Measurements from ENCODE around the gene NUP98.
"Not testable (repeated sequence)": the region's sequence is repeated elsewhere in the genome, so short reads cannot be mapped to it uniquely, and the experiment has no call there.

Gene NUP98

DNA sequence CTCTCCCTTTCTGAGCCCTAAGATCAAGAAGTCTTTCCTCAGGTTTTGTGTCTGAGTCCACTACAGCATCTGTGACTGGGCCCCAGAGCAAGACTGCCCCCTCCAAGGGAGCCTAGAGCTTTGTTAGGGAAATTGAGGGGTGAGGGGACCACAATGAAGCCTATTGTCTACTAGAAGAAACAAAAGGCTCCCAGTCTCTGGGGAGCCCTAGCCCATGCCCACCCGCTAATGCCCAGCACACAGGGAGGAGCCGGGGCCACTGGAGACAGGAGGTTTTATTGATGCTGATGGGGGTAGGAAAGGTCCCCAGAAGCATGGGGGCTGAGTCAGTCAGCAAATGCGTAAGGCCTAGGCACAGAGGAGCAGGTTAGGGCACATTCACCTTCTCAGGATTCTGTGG, 29.4 kb upstream of the NUP98 start:
- DNase-seq (ENCODE audit: low read depth), result no peak

DNA sequence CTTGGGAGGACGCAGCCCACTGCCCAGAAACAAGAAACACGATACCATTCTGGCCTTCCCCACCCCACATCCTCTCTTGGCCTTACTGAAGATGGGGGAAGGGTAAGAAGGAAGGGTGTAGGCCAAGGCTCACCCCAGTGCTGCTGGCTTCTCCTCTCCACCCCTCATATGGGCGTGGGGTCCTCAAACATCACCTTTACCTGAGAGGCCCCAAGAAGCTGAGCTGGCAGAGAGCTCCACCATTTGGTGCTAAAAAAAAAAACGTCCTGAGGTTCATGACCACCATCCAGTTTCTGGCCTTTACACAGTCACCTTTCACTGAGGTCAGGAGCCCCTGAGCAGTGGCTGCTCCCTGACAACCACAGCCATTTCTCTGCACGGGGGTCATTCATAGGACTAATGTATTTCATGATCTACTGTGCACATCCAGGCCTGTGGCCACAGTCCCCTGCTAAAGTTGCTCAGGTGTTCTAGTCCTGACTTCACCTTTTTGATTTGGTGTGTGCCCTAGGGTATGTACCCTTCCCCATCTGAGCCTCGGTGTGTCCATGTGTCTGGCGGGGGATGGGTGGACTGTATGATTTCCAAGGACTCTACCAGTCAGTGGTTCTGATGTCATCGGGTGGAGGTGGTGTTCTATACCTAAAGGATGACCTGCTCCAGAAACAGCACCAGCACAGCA, 28.3 kb upstream of the NUP98 start:
- DNase-seq (ENCODE audit: low read depth), result no peak

- peak; percentile 54 for DNase-seq (ENCODE audit: low read depth)
Measured at GRCh38 chr11:3824714-3825472, 27.5 kb upstream of the NUP98 start.

- DNase-seq (ENCODE audit: low read depth), result no peak
Measured at GRCh38 chr11:3823762-3824506, 26.6 kb upstream of the NUP98 start.

- DNase-seq (ENCODE audit: low read depth), result no peak
Measured at GRCh38 chr11:3823303-3823702, 25.9 kb upstream of the NUP98 start.

DNA sequence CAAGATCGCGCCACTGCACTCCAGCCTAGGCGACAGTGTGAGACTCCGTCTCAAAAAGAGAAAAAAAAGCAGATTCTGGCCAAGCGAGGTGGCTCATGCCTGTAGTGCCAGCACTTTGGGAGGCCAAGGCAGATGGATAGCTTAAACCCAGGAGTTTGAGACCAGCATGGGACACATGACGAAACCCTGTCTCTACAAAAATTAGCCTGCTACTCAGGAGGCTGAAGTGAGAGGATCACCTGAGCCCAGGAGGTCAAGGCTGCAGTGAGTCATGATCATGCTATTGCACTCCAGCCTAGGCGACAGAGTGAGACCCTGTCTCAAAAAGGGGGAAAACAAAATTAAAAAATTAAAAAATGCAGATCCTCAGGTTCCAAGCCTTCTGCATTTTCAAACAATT, 25.0 kb upstream of the NUP98 start:
- no peak for DNase-seq (ENCODE audit: low read depth)

GRCh38 chr11:3820971-3821370, 23.6 kb upstream of the NUP98 start:
- DNase-seq (ENCODE audit: low read depth), result no peak

DNA sequence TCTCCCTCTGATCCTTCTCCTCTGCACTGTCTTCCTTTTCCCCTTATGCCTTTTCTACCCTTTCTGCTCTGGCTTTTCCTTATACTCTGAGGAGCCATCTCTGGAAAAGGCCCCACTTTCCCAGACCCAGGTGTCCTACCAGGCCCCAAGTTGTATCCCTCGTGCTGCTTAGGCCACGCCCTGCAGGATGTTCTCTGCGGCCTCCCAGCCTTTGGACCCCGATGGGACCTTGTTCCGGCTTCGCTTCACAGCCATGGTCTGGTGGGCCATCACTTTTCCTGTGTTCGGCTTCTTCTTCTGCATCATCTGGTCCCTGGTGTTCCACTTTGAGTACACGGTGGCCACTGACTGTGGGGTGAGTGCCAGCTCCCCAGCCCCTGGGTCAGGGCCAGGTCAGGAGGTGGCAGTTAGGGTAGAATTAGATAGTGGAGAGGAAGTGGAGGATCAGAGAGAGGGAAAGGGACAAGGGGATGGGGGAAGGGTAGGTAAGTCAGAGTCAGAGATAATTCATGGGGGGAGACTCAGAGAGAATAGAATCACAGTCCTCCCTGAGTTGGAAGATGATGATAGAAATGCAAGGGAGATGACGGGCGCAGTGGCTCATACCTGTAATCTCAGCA, 19.9 kb upstream of the NUP98 start:
- no peak for DNase-seq (ENCODE audit: low read depth)

- no peak for DNase-seq (ENCODE audit: low read depth)
Measured at GRCh38 chr11:3816673-3817072, 19.3 kb upstream of the NUP98 start.

GRCh38 chr11:3815845-3816244, 18.5 kb upstream of the NUP98 start:
- no peak for DNase-seq (ENCODE audit: low read depth)

DNA sequence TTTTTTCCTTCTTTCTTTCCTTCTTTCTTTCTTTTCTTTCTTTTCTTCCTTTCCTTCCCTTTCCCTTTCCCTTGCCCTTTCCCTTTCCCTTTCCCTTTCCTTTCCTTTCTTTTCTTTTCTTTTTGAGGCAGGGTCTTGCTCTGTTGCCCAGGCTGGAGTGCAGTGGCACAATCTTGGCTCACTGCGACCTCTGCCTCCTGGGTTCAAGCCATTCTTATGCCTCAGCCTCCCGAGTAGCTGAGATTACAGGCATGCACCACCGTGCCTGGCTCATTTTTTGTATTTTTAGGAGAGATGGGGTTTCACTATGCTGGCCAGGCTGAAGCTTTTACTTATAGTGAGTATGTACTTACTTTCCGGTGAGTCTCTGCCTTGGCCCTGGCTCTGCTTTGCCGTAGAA, 17.5 kb upstream of the NUP98 start:
- not testable (repeated sequence) for DNase-seq (ENCODE audit: low read depth)

DNA sequence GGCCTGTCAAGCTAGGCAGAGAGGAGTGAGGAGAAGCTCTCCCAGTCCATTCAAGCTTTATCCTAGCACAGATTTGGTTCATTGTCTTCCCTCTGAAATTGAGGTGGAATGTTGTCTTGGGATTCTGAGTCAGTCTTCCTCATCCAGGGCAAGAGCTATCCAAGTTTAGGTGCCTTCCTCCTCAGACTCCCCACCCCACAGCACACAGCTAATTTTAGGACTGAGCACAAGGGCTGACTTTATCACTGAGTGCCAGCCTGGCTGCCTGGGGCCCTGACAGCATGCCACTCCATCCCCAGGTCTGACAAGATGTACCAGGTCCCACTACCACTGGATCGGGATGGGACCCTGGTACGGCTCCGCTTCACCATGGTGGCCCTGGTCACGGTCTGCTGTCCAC, 13.6 kb upstream of the NUP98 start:
- DNase-seq (ENCODE audit: low read depth), result no peak

DNA sequence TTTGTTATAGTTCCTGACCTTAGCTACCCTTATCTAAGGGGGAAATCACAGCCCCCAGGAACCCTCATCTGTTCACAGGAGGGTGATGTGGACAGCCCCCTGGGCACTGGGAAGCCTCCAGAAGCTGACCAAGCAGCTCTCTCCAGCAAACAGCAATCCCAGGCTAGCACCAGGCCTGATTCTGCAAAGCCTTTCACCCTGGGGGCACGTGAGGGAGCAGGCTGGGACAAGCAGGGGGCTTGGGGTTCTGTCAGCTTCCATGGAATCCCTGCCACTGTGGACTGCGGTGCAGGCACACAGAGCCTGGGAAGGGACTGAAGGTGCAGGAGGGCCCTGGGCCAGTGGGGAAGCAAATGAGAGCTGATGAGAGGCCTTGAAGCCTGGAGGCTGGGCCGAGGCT, 13.1 kb upstream of the NUP98 start:
- no peak for DNase-seq (ENCODE audit: low read depth)

DNA sequence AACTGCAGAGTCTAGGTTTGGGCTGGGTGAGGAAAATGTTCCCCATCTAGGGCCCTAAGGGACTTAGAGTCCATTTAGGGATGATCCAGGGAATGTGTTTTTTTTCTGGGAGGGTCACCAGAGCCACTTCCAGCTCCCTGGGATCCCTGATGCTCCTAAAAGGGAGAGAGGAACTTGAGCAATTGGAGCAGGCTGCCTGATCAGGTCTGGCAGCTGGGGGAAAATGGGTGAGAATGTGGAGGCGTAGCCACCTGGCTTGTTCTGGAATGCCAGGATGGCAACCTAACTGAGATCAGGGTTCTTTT, 12.2 kb upstream of the NUP98 start:
- DNase-seq (ENCODE audit: low read depth), result no peak

DNA sequence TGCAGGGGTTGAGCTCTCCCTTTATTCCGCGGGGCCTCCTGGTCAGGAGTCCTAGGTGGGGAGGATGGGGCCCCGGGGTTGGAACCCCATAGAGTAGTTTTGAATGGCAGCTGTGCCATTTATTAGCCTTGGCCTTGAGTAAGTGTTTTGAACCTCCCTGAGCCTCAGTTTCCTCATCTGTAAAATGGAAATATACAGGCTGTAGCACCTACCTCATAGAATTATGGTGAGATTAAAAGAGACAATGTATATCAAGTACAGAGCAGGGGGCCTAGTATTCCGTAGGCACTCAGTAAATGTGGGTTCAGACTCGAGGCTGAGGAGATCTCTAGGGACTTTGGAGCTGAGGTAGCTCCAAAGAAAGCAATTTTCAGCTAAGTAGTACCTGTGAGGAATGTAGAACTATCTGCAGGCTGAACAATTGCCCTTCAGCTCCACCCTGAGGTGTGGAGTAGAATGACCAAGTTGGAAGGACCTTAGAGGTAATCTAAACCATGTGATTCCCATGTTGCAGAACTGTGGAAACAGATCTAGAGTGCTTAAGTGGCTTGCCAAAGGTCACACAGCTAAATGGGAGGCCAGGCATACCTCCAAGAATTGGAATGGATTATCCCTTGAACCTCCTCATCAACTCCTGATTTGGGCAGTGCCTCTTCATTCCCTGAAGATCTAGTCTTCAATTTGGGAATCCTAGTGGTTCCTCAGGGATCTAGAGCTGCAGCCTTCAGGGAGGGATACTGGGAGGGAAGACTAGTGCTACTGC, 11.7 kb upstream of the NUP98 start:
- DNase-seq (ENCODE audit: low read depth), result peak; percentile 26

GRCh38 chr11:3807909-3808860, 10.8 kb upstream of the NUP98 start, which contains the start of gene PGAP2:
TSS of gene PGAP2 (plus strand) at chr11:3808560. CDS start at chr11:3811260, 2,700 bp downstream.
- peak; percentile 38 for DNase-seq (ENCODE audit: low read depth)

GRCh38 chr11:3803726-3804495, 6.6 kb upstream of the NUP98 start:
- no peak for DNase-seq (ENCODE audit: low read depth)

DNA sequence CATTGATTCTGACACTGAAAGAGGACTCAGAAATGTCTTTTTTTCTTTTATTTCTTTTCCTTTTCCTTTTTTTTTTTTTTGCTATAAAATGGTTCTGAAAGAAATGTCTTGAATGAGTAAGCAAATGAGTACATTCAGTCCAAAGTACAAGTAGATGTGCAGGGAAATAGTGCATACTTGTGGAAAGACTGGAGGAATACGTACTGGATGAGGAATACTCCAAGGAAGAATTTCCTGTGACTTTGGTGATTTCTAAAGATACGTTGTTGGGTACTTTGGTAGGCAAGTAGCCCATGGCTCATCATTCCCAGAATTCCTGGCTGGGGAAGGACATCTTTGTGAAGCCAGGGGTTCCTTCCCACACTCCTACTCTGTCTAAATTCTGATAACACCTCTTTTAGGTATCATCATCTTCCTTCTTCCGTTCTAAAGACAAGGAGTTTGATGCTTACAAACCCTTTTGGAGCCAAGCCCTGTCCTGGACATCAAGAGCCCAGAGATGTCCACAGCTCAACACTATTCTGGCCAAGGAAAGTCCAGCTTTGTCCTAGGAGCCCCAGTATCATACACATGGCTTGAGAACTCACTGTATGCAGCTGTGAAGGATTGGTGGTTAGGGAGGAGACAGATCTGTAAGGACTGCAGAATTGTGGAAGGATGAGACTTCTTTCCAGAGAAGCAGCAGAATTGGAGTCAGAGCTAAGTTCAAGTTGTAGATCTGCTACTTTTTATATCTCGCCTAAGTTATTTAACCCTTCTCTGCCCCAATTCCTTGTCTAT, 4.8 kb upstream of the NUP98 start:
- no peak for DNase-seq (ENCODE audit: low read depth)

GRCh38 chr11:3799873-3800272, 2.5 kb upstream of the NUP98 start:
- DNase-seq (ENCODE audit: low read depth), result no peak

Measured in T-helper 22 cell (primary cell).